B cell (primary cell): ENCODE results near the gene IKZF2. TPM values are rescaled to one million over a fixed set of nuclear protein-coding genes. Genes with fewer than 3 reads are reported as not detected.

Experiments
- ATAC-seq: fragments of 200-7000 bp; cut with Tn5 transposase; one replicate; pipeline ENCODE4 v1.10.0; 2021; ENCODE audit warnings: low read depth, mild to moderate bottlenecking, moderate number of reproducible peaks, moderate library complexity
- CTCF ChIA-PET: fragments of 350-600 bp; sonication (Branson Sonifier 250); formaldehyde crosslinking; loops from one replicate; lab custom pipeline; 2021; ENCODE audit warnings: antibody characterized with exemption, inconsistent platforms; lab: Charles Lee
- POLR2A ChIA-PET: fragments of 350-600 bp; sonication (Branson Sonifier 250); formaldehyde crosslinking; loops from one replicate; lab custom pipeline; 2021; ENCODE audit warnings: antibody characterized with exemption; lab: Charles Lee
- DNase-seq: peaks from one replicate; pipeline ENCODE4 v3.0.0; 2013
- H2AFZ ChIP-seq: 2 replicates; pipeline ENCODE4 v1.6.1; 2012; ENCODE audit warnings: mild to moderate bottlenecking, low read depth, low read length; ENCODE audit not compliant: insufficient read depth, poor library complexity, severe bottlenecking
- H3K27ac ChIP-seq, 2 donors: 1 replicate in 1 of 2; 2 replicates in 1 of 2; pipeline ENCODE4 v1.5.1; 2012 to 2013; ENCODE audit warnings: low read length in 2 of 2, mild to moderate bottlenecking in 2 of 2, moderate library complexity in 1 of 2
- H3K27me3 ChIP-seq, 4 experiments: fragments of 200-600 bp in 1 of 4; sonication (generic) in 1 of 4; replicated peaks in 1 of 4; 1 replicate in 2 of 4; 2 replicates in 2 of 4; pipeline versions ENCODE4 v1.6.1 to v1.7.0; 2013 to 2016; ENCODE audit warnings: low read length in 3 of 4, mild to moderate bottlenecking in 2 of 4, mixed read lengths in 1 of 4, moderate library complexity in 1 of 4; ENCODE audit not compliant: insufficient read depth in 4 of 4, control insufficient read depth in 3 of 4; ENCODE audit errors: control extremely low read depth in 1 of 4
- H3K36me3 ChIP-seq, 2 experiments: replicated peaks in 1 of 2; 1 replicate in 1 of 2; 2 replicates in 1 of 2; pipeline versions ENCODE4 v1.6.1 to v1.7.1; 2013; ENCODE audit warnings: low read length in 1 of 2; ENCODE audit not compliant: insufficient read depth in 2 of 2, control insufficient read depth in 1 of 2; ENCODE audit errors: control extremely low read depth in 1 of 2, extremely low read depth in 1 of 2
- H3K4me1 ChIP-seq, 2 donors: fragments of 200-600 bp in 1 of 2; sonication (generic) in 1 of 2; 1 replicate in 1 of 2; 2 replicates in 1 of 2; pipeline versions ENCODE4 v1.5.1 to v1.6.1; 2013 to 2017; ENCODE audit warnings: low read length in 2 of 2; ENCODE audit not compliant: control insufficient read depth in 2 of 2, insufficient read depth in 2 of 2
- H3K4me2 ChIP-seq: replicated peaks from 2 replicates; pipeline ENCODE3; 2012; ENCODE audit warnings: mild to moderate bottlenecking, low read depth, low read length; ENCODE audit not compliant: poor library complexity, severe bottlenecking
- H3K4me3 ChIP-seq, 5 experiments: fragments of 200-600 bp in 1 of 5; sonication (generic) in 1 of 5; 1 replicate in 3 of 5; 2 replicates in 2 of 5; pipeline versions ENCODE4 v1.5.1 to v1.7.0; 2011 to 2016; ENCODE audit warnings: low read length in 4 of 5, mild to moderate bottlenecking in 4 of 5, low read depth in 2 of 5, control low read depth in 1 of 5, moderate library complexity in 1 of 5; ENCODE audit not compliant: insufficient read depth in 1 of 5; ENCODE audit errors: control extremely low read depth in 1 of 5, extremely low read depth in 1 of 5
- H3K79me2 ChIP-seq: fragments of 200-600 bp; sonication (generic); one replicate; pipeline ENCODE4 v1.6.0; 2016; ENCODE audit warnings: low read length; ENCODE audit not compliant: control insufficient read depth, insufficient read depth
- H3K9ac ChIP-seq: fragments of 200-600 bp; sonication (generic); 2 replicates; pipeline ENCODE4 v1.6.1; 2017; ENCODE audit warnings: mild to moderate bottlenecking, low read length, moderate library complexity
- H3K9me3 ChIP-seq, 3 donors: one replicate each; pipeline versions ENCODE4 v1.6.1 to v1.7.1; 2013; ENCODE audit warnings: low read length in 2 of 3; ENCODE audit not compliant: control insufficient read depth in 2 of 3, insufficient read depth in 1 of 3; ENCODE audit errors: control extremely low read depth in 1 of 3
- H4K20me1 ChIP-seq: 2 replicates; pipeline ENCODE4 v1.6.0; 2012; ENCODE audit warnings: mild to moderate bottlenecking, low read length; ENCODE audit not compliant: insufficient read depth, control insufficient read depth, poor library complexity, severe bottlenecking
- H3K27ac Mint-ChIP-seq: one replicate; pipeline ENCODE4 v1.8.0; 2021; ENCODE audit warnings: mixed read lengths
- H3K27me3 Mint-ChIP-seq: one replicate; pipeline ENCODE4 v1.8.0; 2021; ENCODE audit warnings: mixed read lengths
- H3K4me1 Mint-ChIP-seq: one replicate; pipeline ENCODE4 v1.8.0; 2021; ENCODE audit warnings: mixed read lengths
- H3K4me3 Mint-ChIP-seq: one replicate; pipeline ENCODE4 v1.8.0; 2021; ENCODE audit warnings: mixed read lengths
- H3K9me3 Mint-ChIP-seq: one replicate; pipeline ENCODE4 v1.8.0; 2022; ENCODE audit warnings: mixed read lengths; ENCODE audit not compliant: insufficient read depth
- CTCF ChIP-seq: fragments of 200-600 bp; IDR thresholded peaks from one replicate; pipeline ENCODE4 v1.8.0; 2022; ENCODE audit warnings: antibody characterized with exemption, mild to moderate bottlenecking
- EZH2 ChIP-seq: IDR thresholded peaks from 2 replicates; pipeline ENCODE4 v1.6.1; 2012; ENCODE audit warnings: borderline replicate concordance, low read depth, mild to moderate bottlenecking, moderate library complexity, low read length; ENCODE audit not compliant: insufficient read depth, poor library complexity, severe bottlenecking
- WGBS: methylation state at CpG from one replicate; pipeline ENCODE4 v1.1.5; 2013; ENCODE audit warnings: missing lambda C conversion rate; ENCODE audit not compliant: insufficient coverage; 5-methylcytosine and 5-hydroxymethylcytosine counted together
- intact Hi-C: fragments of 100-400 bp; cut with micrococcal nuclease; formaldehyde crosslinking; loops from one replicate; pipeline ENCODE4 v1.10.0; 2022
- polyA plus RNA-seq: library from polyadenylated mRNA; depleted of rRNA; stranded (reverse); fragments of >200 nt; gene quantifications from 2 replicates; pipeline ENCODE4 v1.2.3, GENCODE V29; 2012
- total RNA-seq, 2 donors: library from RNA; stranded (reverse); fragments of 120-200 nt in 1 of 2; gene quantifications; 1 replicate in 1 of 2; 2 replicates in 1 of 2; pipeline versions ENCODE4 v1.2.3 to v1.2.4, GENCODE V29; 2013 to 2022

Gene IKZF2
- total and polyA plus RNA-seq, 2 donors (not counting 1 experiment from before 2014, with no cell fraction given) = 2.5 to 49.3 TPM

GRCh38 chr2:213129311-213129710 is 22.1 kb downstream of the IKZF2 start:
- Histone ChIP-seq H4K20me1 (no peaks in the 10 kb centered on the region), H3K27me3 (no peaks in the 10 kb centered on the region), H2AFZ (no peak overlapping the region), H3K4me3 (no peak overlapping the region), H3K79me2 (peaks cover 32% of the 10 kb centered on the region), H3K4me1 (peaks cover 5% of the 10 kb centered on the region in 2 donors), H3K4me2 (no peak overlapping the region), H3K9ac (no peak overlapping the region), H3K27ac (no peak overlapping the region), H3K9me3 (no peaks in the 10 kb centered on the region), H3K36me3 (peaks cover 0 to 1% of the 10 kb centered on the region in 2 experiments)
- intact Hi-C loops = no loop called here
- no peaks in the 10 kb centered on the region for H3K27me3 Mint-ChIP-seq
- no peak overlapping the region for H3K27ac Mint-ChIP-seq
- DNase-seq (no peak), ATAC-seq (no peak)
- no peak for TF ChIP-seq EZH2
- no peak for TF ChIP-seq CTCF
- no peaks in the 10 kb centered on the region for H3K9me3 Mint-ChIP-seq
- POLR2A ChIA-PET = no interaction called here
- peaks cover 13% of the 10 kb centered on the region for H3K4me1 Mint-ChIP-seq
- WGBS = 50% methylated on average over 3 of the region's 5 CpGs
- CTCF ChIA-PET = no interaction called here
- H3K4me3 Mint-ChIP-seq = no peak overlapping the region

- Mint-ChIP-seq H3K27me3 (no peaks in the 10 kb centered on the region), H3K4me1 (peaks cover 22% of the 10 kb centered on the region), H3K9me3 (no peaks in the 10 kb centered on the region), H3K4me3 (no peak overlapping the region), H3K27ac (no peak overlapping the region)
- CTCF ChIA-PET = interaction anchor here (0.6 to 1.5 kb wide), 2 partner anchors 349 to 352 kb away, joined by 3 to 4 read pairs; no protein-coding TSS in a partner anchor
- Histone ChIP-seq H3K4me3 (no peak overlapping the region), H3K9me3 (no peaks in the 10 kb centered on the region), H3K27me3 (no peaks in the 10 kb centered on the region), H3K79me2 (peaks cover 36% of the 10 kb centered on the region), H3K4me1 (peaks cover 5% of the 10 kb centered on the region in 2 donors), H4K20me1 (no peaks in the 10 kb centered on the region), H3K4me2 (no peak overlapping the region), H3K9ac (no peak overlapping the region), H3K36me3 (no peaks in the 10 kb centered on the region), H3K27ac (no peak overlapping the region), H2AFZ (no peak overlapping the region)
- intact Hi-C loops = no loop called here
- WGBS = 43% methylated on average over 1 of the region's 3 CpGs
- ATAC-seq (no peak), DNase-seq (no peak)
- no peak for TF ChIP-seq EZH2
- no peak for TF ChIP-seq CTCF
- POLR2A ChIA-PET = no interaction called here
Observed at GRCh38 chr2:213125646-213126347, 25.6 kb downstream of the IKZF2 start.
